HCT116 (cell line): ENCODE results near the gene SEMA4D.

Experiments
- CTCF ChIP-seq, 3 experiments: fragments of 200-600 bp in 1 of 3; sonication (generic) in 1 of 3; IDR thresholded peaks in 2 of 3; conservative IDR thresholded peaks in 1 of 3; 2 replicates each; pipeline ENCODE4 v1.5.1; 2012 to 2017; ENCODE audit warnings: low read depth in 2 of 3, low read length in 2 of 3, antibody characterized with exemption in 1 of 3, borderline replicate concordance in 1 of 3, control low read depth in 1 of 3, mild to moderate bottlenecking in 1 of 3, mixed read lengths in 1 of 3, mixed run types in 1 of 3, moderate library complexity in 1 of 3; ENCODE audit not compliant: insufficient read depth in 1 of 3
- POLR2A ChIP-seq: IDR thresholded peaks from 2 replicates; pipeline ENCODE4 v1.7.0; 2011; ENCODE audit warnings: borderline replicate concordance; ENCODE audit not compliant: insufficient read depth, insufficient read length; ENCODE audit errors: extremely low read depth
- RAD21 ChIP-seq: IDR thresholded peaks from 2 replicates; pipeline ENCODE4 v1.6.1; 2012; ENCODE audit warnings: low read depth, mild to moderate bottlenecking
- REST ChIP-seq: IDR thresholded peaks from 2 replicates; pipeline ENCODE4 v1.6.1; 2012; ENCODE audit warnings: low read depth

GRCh38 chr9:89465001-89465451 is 32.9 kb downstream of the SEMA4D start:
- TF ChIP-seq CTCF (IDR thresholded peaks at IDR 0.05 in 2 of 3, conservative IDR thresholded peaks at IDR 0.05 in 1 of 3; ENCODE audit: borderline replicate concordance in 1 of 3, insufficient read depth in 1 of 3, low read depth in 2 of 3, low read length in 2 of 3), result no peak
- TF ChIP-seq REST, result no peak
- TF ChIP-seq RAD21, result no peak
- TF ChIP-seq POLR2A, result no peak
